ENCODE data around the gene FOXO6.

Gene FOXO6

GRCh38 chr1:41386196-41386663, 25.0 kb downstream of the FOXO6 start:
- peak in 1 of 2 experiments; percentile 50 for DNase-seq

GRCh38 chr1:41387667-41388091, 26.4 kb downstream of the FOXO6 start:
- peak; percentile 93 to 96 for DNase-seq

GRCh38 chr1:41388510-41388909, 27.3 kb downstream of the FOXO6 start:
- no peak for DNase-seq

DNA sequence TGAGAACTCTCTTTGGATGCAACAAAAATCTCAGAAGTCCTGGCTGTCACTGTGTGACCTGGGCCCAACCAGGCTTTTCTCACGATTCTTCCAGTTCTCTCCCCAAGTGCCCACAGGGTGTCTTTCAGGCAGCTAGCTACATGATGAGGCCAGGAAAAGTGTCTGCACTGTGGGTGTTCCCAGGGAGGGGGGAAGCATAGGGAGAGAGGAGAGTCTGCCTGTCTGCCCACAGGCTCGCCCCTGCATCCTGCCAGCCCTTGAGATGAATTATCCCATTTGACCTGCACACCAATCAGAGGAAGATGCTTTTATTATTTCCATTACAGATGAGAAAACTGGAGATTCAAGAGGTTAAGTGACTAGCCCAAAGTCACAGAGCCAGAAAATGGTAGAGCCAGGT, 27.8 kb downstream of the FOXO6 start:
- no peak for DNase-seq

GRCh38 chr1:41390166-41390565, 28.9 kb downstream of the FOXO6 start:
- peak; percentile 51 to 55 for DNase-seq

DNA sequence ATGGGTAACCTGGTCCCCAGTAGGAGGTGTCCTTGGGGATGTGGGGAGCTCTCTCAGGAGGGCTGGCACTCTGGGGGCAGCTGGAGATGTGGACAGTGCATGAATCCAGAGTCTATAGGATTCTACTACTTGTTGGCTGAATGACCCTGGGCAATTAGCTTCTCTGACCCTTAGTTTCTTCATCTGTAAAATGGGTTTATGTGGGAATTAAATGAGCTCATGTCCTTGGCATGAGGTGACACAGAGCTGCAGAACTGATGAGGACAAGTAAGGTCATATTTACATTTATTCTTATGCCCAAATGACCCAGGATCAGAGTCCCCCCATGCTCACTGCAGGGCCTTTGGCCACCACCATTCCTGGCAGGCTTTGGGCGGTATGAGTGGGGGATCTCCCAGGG, 29.3 kb downstream of the FOXO6 start:
- DNase-seq, result no peak

DNA sequence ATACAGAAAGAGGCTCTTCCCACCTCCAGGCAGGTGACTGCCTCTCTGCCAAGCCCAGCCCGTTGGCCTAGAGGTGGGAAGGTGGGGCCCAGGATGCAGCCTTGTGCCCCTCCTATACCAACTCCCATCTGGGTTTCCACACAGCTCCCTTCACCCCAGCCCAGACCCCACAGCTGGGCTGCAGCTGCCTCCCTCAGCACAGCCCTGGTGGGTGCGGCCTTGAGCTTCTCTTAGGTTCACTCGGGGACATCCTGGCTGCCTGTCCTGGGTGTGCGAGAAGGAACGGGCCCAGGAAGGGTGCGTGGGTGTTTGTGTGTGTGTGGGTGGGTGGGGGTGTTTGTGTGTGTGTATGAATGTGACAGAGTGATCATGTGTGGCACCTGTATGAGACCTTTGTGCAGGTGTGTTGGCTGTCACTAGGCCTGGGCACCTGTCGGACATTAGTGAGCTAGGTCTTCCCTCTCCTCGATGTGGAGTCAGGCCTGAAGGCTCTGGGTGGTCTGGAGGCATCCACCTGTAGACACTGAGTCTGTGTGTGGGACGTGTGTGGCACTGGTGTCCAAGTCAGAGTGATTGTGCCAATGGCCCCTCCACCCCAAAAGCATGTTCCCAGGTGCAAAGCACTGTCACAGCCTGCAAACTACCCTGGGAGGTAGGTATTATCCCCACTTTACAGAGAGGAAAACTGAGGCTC, 30.7 kb downstream of the FOXO6 start:
- peak in 1 of 2 experiments; percentile 36 for DNase-seq

DNA sequence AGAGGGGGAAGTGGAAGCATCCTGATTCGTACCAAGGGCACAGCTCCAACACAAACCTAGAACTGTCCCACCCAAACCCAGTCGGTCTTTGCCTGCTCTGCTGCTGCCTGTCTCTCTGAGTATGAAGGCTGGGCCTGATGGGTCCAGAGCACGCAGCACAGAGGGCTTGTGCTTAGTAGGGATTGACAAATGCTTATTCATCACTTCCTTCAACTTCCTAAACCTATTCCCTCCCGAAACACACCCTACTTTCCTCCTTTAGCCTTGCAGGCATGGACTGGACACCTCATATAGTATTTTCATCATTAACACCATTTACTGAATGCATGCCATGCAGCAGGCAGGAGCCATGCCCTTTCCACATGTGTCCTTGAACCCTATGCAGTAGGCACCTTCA, 31.3 kb downstream of the FOXO6 start:
- no peak for DNase-seq

GRCh38 chr1:41393716-41394368, 32.6 kb downstream of the FOXO6 start:
- no peak for DNase-seq

DNA sequence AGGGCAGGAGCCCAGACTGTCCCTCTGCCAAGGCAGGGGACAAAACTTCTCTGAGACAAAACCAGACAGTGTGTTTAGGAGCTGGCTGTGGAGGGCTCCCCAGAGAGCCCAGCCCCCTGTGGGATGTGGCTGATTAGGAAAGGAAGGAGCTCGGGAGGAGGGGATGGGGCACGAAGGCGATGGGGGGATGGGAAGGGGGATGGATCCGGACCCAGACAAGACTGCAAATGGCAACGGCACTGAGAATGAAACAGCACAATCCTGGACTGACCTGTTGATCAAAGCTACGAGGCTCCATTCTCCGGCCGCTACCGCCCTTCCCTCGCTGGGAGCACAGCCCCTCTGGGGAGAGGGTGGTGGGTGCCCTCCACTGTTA, 33.1 kb downstream of the FOXO6 start:
- DNase-seq, result no peak

DNA sequence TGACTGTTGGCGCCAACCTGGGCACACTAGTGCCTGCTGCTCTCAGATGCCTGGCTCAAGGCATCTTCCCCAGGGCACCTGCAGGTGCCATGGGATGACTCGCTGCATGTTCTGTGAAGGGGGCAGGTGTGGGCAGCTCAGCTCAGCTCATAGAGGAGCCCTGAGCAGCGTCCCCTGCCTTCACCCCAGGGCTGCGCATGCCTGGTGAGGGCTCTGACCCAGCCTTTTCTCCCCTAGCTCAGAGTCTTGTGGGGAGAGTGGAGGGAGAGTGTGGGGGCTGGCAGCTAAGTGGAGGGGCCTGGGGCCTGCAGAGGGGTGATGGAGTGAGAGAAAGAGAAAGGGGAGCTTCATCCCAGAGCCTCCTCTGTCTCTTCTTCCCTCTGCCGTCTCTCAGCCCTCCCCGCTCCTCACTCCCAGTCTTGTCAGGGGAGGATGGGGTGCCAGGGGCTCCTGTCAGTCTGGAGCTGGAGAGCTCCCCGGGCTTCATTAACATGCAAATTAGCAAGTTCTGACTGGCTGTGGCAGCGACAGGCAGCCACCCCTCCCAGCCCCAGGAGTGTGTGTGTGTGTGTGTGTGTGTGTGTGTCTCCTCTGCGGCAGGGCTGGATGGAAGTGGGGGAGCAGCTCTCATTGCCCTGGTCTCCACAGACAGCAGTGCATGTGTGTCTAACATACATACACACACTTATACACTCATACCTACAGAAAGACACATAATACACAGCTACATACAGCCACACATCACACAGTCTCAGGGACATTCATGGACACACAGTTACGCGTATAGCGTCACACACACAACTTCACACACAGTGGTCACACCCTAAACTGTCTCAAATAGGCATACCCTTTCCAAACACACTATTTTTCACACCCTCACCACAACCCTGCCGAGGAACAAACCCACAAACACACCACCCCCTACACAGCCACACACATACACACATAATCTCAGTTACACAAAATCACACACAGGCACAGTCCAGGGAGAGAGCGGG, 34.0 kb downstream of the FOXO6 start:
- DNase-seq, result peak; percentile 41 to 73

- DNase-seq, result no peak
Observed at GRCh38 chr1:41396084-41396483, 34.9 kb downstream of the FOXO6 start.

- no peak for DNase-seq
Observed at GRCh38 chr1:41397020-41397419, 35.8 kb downstream of the FOXO6 start.

DNA sequence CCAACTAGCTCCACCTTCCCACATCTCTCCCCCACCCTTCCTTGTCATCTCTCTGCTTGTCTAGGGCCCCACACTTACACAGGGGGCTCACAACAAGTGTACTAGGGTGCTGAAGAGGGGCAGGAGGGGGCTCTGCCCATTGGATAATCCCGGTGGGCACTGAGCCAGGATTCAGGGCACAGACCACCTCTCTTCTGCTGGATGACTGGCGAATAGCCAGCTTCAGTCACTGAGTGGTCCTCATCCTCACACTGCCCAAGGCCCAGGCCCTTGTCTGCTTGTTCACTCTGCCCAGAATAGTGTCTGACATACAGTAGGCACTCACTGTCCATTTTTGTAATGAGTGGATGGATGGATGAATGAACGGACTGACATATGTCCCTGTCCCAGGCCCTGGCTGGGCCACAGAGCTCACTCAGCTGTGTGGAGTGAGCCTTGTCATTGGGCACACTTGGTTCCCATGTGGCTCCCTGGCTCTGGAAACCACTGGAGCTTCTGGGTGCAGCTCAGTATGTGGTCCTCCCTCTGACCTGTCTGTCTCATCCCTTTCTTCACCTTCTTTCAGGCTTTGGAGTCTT, 36.6 kb downstream of the FOXO6 start:
- no peak for DNase-seq

DNA sequence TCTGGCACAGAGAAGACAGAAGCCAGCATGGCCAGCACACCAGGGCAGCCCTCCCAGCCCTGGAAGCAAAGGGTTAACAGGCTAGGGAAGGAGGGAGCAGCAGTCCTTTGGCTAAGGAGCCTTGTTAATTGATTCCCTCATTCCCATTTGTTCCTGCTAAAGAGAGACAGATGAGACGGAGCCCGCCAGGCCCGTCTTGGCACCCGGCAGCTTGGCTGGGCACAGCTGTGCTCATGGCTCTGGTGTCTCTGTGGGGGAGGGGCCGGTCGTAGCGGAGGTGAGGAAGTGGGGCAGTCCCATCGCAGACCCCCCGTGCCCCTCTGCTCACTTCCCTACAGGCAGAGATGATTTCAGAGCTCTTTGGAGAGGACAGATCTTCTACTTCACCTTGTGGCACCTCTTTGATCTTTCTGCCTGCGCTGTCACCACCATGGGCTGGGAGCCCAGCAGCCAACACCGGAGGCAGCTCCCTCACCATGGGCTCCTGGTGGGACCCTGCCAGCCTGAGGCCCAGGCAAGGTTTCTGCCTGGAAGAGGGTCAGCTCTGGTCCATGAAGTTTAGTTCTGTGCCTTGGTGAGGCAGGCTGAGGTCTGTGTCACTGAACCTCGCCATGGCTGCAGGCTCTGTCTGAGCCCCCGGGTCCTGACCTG, 38.0 kb downstream of the FOXO6 start:
- DNase-seq, result peak; percentile 29 to 43

DNA sequence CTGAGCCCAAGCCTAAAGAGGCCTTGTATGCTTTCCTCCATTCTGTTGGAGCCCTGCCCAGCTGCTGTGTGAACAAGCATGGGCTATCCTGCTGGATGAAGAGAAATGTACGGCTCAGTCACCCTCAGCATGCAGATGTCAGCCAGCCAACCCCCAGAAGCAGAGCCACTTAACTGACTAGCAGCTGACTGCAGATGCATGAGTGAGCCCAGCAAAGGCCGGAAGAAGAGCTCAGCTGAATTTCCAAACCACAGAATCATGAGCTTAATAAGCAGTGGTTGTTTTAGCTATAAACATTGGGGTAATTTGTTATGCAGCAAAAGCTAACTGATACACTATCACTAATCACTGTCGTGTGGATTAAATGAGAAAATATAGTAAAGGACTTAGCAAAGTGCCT, 39.0 kb downstream of the FOXO6 start:
- peak in 1 of 2 experiments; percentile 40 for DNase-seq

DNA sequence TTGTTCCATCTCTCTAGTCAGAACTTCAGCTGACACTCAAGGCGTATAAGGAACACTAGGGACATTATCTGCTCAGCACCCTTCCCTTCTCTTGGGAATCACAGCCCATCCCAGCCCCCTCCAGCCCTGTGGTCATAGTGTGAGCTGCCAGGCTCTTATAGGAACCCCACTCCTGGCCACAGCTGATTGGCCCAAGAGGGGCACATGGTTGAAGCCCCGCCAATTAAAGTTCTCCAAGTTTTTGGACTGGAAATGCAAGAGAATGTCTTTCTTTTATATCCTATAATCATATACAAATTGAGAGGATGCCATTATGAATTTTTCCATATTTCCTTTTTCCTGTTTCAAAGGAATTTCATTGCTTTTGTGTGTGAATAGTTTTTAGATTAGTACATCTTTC, 40.7 kb downstream of the FOXO6 start:
- no peak for DNase-seq

DNA sequence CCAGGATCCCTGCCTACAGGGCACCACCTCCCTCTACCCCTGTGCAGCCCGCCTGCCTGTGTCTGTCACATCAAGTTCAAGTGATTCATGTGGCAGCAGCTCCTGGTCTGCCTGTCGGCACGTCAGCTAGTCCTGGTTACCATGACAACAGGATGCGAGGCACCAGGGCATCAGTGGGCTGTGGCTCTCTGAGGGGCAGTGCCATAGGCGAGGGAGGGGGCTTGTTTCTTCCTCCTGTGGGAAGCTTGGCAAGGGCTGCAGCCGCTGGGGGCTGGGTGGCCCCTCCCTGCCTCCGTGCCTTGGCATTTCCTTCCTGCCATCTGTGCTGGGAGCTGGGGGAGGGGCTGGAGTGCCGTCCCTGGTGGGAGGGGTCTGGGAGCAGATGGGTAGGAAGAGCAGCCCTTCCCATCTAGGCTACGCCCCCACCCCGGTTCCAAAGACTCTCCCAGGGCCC, 43.1 kb downstream of the FOXO6 start:
- DNase-seq, result peak; percentile 53 to 55

- no peak for DNase-seq
Observed at GRCh38 chr1:41407664-41408252, 46.5 kb downstream of the FOXO6 start.

DNA sequence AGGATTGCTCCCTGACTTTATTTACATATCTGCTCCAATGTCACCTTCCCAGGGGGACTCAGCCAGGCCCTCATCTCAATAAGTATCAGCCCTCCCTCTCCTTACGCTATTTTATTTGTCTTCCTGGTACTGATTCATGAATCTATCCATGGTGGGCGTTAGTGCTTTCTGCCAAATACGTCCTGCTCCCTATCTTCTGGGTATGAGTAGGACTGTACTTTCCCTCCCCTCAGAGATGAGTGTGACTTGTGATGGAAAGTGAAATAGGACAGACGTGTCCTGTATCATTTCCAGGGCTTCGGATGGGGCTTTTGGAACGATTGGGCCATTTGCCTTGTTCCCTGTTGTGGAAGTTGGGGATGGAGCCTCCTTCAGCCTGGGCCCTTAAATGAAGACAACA, 47.5 kb downstream of the FOXO6 start:
- DNase-seq, result no peak

- no peak for DNase-seq
Observed at GRCh38 chr1:41409825-41410224, 48.6 kb downstream of the FOXO6 start.

DNA sequence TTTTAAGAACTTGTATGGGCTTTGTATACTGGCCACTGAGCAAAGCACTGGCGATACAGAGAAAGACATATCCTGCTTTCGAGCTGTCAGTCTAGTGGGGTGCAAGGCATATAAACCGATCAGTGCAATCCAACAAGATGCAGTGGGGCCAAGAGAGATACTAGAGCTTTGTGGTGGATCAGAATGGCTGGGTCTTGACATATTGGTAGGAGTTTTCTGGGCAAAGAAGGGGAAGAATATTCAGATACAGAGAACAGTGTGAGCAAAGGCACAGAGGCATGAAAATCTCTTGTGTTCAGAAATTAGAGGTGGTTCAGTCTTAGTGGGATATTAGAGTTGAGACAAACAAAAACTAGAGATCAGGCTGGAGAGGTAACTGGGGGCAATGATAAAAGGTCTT, 49.2 kb downstream of the FOXO6 start:
- no peak for DNase-seq
